Adrenal gland (tissue), 12 donors: ENCODE results near the gene PHC2. TPM values are rescaled to one million over a fixed set of nuclear protein-coding genes. Genes with fewer than 3 reads are reported as not detected.

Experiments
- DNase-seq, 7 donors: peaks; one replicate each; pipeline ENCODE4 v3.0.0-alpha.2; 2019 to 2020
- H3K27ac ChIP-seq, 5 donors: fragments of 200-600 bp; sonication (generic) in 4 of 5; 1 replicate in 3 of 5; 2 replicates in 2 of 5; pipeline versions ENCODE4 v1.5.1 to v1.8.0; 2016 to 2020; ENCODE audit warnings: mild to moderate bottlenecking in 1 of 5
- H3K27me3 ChIP-seq: fragments of 200-600 bp; 2 replicates; pipeline ENCODE4 v1.8.0; 2021
- H3K36me3 ChIP-seq, 2 donors: fragments of 200-600 bp; replicated peaks in 1 of 2; 1 replicate in 1 of 2; 2 replicates in 1 of 2; pipeline versions ENCODE4 v1.5.1 to v1.8.0; 2018 to 2022
- H3K4me1 ChIP-seq, 2 donors: fragments of 200-600 bp; replicated peaks in 1 of 2; 1 replicate in 1 of 2; 2 replicates in 1 of 2; pipeline versions ENCODE4 v1.5.1 to v1.8.0; 2018 to 2021
- H3K4me3 ChIP-seq, 4 donors: fragments of 200-600 bp; sonication (generic) in 3 of 4; one replicate each; pipeline ENCODE4 v1.5.1; 2016 to 2018
- H3K9me3 ChIP-seq, 3 donors: fragments of 200-600 bp; sonication (generic) in 1 of 3; replicated peaks in 1 of 3; 1 replicate in 2 of 3; 2 replicates in 1 of 3; pipeline versions ENCODE4 v1.5.1 to v1.8.0; 2016 to 2021
- CTCF ChIP-seq, 6 experiments: fragments of 450-650 bp in 4 of 6; fragments of 200-600 bp in 2 of 6; sonication (generic) in 1 of 6; IDR thresholded peaks; 1 replicate in 5 of 6; 2 replicates in 1 of 6; pipeline versions ENCODE4 v1.5.1 to v1.8.0; 2016 to 2021; ENCODE audit warnings: antibody characterized with exemption in 6 of 6, mild to moderate bottlenecking in 2 of 6, moderate library complexity in 1 of 6
- POLR2A ChIP-seq, 2 donors: fragments of 450-650 bp; IDR thresholded peaks; one replicate each; pipeline ENCODE4 v1.6.1; 2017; ENCODE audit warnings: antibody characterized with exemption in 2 of 2, mild to moderate bottlenecking in 2 of 2, moderate library complexity in 1 of 2
- WGBS, 4 donors: extraction: QIAGEN DNeasy Blood & Tissue Kit in 2 of 4; methylation state at CpG; one replicate each; pipeline versions ENCODE4 v1.1.5 to v1.1.7; 2013 to 2017; 5-methylcytosine and 5-hydroxymethylcytosine counted together
- intact Hi-C, 2 donors: fragments of 100-400 bp; cut with DNase I; formaldehyde crosslinking; loops; one replicate each; pipeline versions ENCODE4 v1.14.1 to v1.15.0; 2022 to 2023
- polyA plus RNA-seq, 3 donors: library from polyadenylated mRNA; stranded (reverse); fragments of 200-250 nt in 2 of 3; fragments of 350-450 nt in 1 of 3; fragmentation: Illumina TruSeq in 1 of 3; extraction: RNeasy Lipid Tissue Mini Kit (QIAGEN cat#74804) in 1 of 3; gene quantifications; one replicate each; pipeline ENCODE4 v1.2.3, GENCODE V29; 2013 to 2014
- total RNA-seq, 9 donors: library from RNA; depleted of rRNA in 4 of 9; stranded (reverse); fragments of >200 nt in 4 of 9; fragments of 120-200 nt in 1 of 9; fragmentation: NEBNext Ultra II Directional in 1 of 9; extraction: Animal tissue kit (Norgen Biotek cat#: 25700) in 1 of 9; gene quantifications; one replicate each; pipeline versions ENCODE4 v1.1.0 to v1.2.4, GENCODE V29; 2013 to 2023
- donor health status: healthy with polysubstance abuse.
- donor health status: Bipolar disorder and iron deficiency.
- donor health status: DM: yes; HTN: yes; CAD: no.
- donor health status: DM: no; HTN: no; CAD: no.
- donor health status: DM: no; HTN: no; CAD: no.
- donor health status: DM: yes; HTN: yes; CAD: no.

The PHC2 gene
- total and polyA plus RNA-seq, 12 donors: 24.9 to 164 (median 112) TPM

- intact Hi-C loops: no loop called here
- H3K27me3 ChIP-seq: no peaks in the 10 kb centered on the region
- no peak overlapping the region for H3K4me3 ChIP-seq
- no peak for DNase-seq
- peaks cover 16 to 65% of the 10 kb centered on the region in 2 donors for H3K4me1 ChIP-seq
- no peak for TF ChIP-seq POLR2A (IDR thresholded peaks at IDR 0.05)
- TF ChIP-seq CTCF (IDR thresholded peaks at IDR 0.05): no peak
- 88 to 100% (median 90%) methylated on average over 1 of the region's 1 CpG for WGBS, 4 donors
- H3K36me3 ChIP-seq: no peaks in the 10 kb centered on the region
- H3K27ac ChIP-seq: peak overlapping the region in 4 of 5 donors; percentile 29 to 84 (median 71)
- H3K9me3 ChIP-seq: no peaks in the 10 kb centered on the region
Measured at GRCh38 chr1:33434363-33434750, 3.5 kb upstream of the PHC2 start.

- Histone ChIP-seq H3K4me1 (peaks cover 16 to 71% of the 10 kb centered on the region in 2 donors), H3K4me3 (no peak overlapping the region), H3K9me3 (no peaks in the 10 kb centered on the region), H3K27ac (peak overlapping the region; percentile 47 to 84 (median 72)), H3K27me3 (no peaks in the 10 kb centered on the region), H3K36me3 (no peaks in the 10 kb centered on the region)
- intact Hi-C loops: no loop called here
- DNase-seq: peak; percentile 80 to 94 (median 89)
- no peak for TF ChIP-seq CTCF (IDR thresholded peaks at IDR 0.05)
- TF ChIP-seq POLR2A (IDR thresholded peaks at IDR 0.05): no peak
- WGBS, 4 donors: 0 to 19% (median 4%) methylated on average over 3 of the region's 3 CpGs
Measured at GRCh38 chr1:33433509-33434362, 2.8 kb upstream of the PHC2 start.

GRCh38 chr1:33429856-33430691 lies 821 bp downstream of the PHC2 start:
- H3K9me3 ChIP-seq: no peaks in the 10 kb centered on the region
- peak in 6 of 7 donors; percentile 47 to 66 (median 56) for DNase-seq
- WGBS, 4 donors: 6 to 16% (median 8%) methylated on average over 20 to 54 of the region's 54 CpGs
- intact Hi-C loops: no loop called here
- no peaks in the 10 kb centered on the region for H3K27me3 ChIP-seq
- no peaks in the 10 kb centered on the region for H3K36me3 ChIP-seq
- peaks cover 21 to 73% of the 10 kb centered on the region in 2 donors for H3K4me1 ChIP-seq
- no peak for TF ChIP-seq POLR2A (IDR thresholded peaks at IDR 0.05)
- peak in 1 of 6 experiments; percentile 37 for TF ChIP-seq CTCF (IDR thresholded peaks at IDR 0.05)
- peak overlapping the region; percentile 12 to 86 (median 56) for H3K4me3 ChIP-seq
- H3K27ac ChIP-seq: peak overlapping the region in 4 of 5 donors; percentile 32 to 93 (median 78)

GRCh38 chr1:33429332-33429731 lies 1.6 kb downstream of the PHC2 start:
- H3K27me3 ChIP-seq: no peaks in the 10 kb centered on the region
- intact Hi-C loops: no loop called here
- WGBS, 4 donors: 79 to 98% (median 89%) methylated on average over 2 of the region's 2 CpGs

More at GRCh38 chr1:33429332-33429731, 1.6 kb downstream of the PHC2 start:
- DNase-seq: no peak
- Histone ChIP-seq H3K27ac (no peak overlapping the region), H3K4me1 (peaks cover 25 to 73% of the 10 kb centered on the region in 2 donors), H3K4me3 (peak overlapping the region in 2 of 4 donors; percentile 77 to 86), H3K9me3 (no peaks in the 10 kb centered on the region), H3K36me3 (no peaks in the 10 kb centered on the region)
- TF ChIP-seq POLR2A (IDR thresholded peaks at IDR 0.05) (no peak), CTCF (IDR thresholded peaks at IDR 0.05) (no peak)
